SH-SY5Y (cell line): ENCODE data around the gene DCAF8.

Source experiments
- GATA2 ChIP-seq: IDR thresholded peaks from 2 replicates; pipeline ENCODE4 v1.6.1; 2011; ENCODE audit warnings: mild to moderate bottlenecking, low read depth, low read length
- GATA3 ChIP-seq: IDR thresholded peaks from 2 replicates; pipeline ENCODE4 v1.6.1; 2011; ENCODE audit warnings: low read depth, mild to moderate bottlenecking, low read length, moderate library complexity

GRCh38 chr1:160167580-160167979, 94.8 kb downstream of the DCAF8 start:
- no peak for TF ChIP-seq GATA2
- no peak for TF ChIP-seq GATA3
